NCI-H2029 (cell line): Measurements from ENCODE around the gene HNRNPM.
"Not testable (repeated sequence)": the region's sequence is repeated elsewhere in the genome, so short reads cannot be mapped to it uniquely, and the experiment has no call there.

Experiments used
- DNase-seq: peaks from one replicate; lab custom pipeline; 2025; lab: John Stamatoyannopoulos, UW

HNRNPM gene

GRCh38 chr19:8425331-8425730 is 19.4 kb upstream of the HNRNPM start:
- not testable (repeated sequence) for DNase-seq

- DNase-seq, result no peak
Measured at GRCh38 chr19:8426283-8426682, 18.5 kb upstream of the HNRNPM start.

- DNase-seq, result no peak
Measured at GRCh38 chr19:8429044-8429443, 15.7 kb upstream of the HNRNPM start.

GRCh38 chr19:8429826-8430225 is 14.9 kb upstream of the HNRNPM start:
- no peak for DNase-seq

- no peak for DNase-seq
Measured at GRCh38 chr19:8430650-8431049, 14.1 kb upstream of the HNRNPM start.

GRCh38 chr19:8438236-8438635 is 6.5 kb upstream of the HNRNPM start:
- no peak for DNase-seq

GRCh38 chr19:8441725-8442544 is 2.8 kb upstream of the HNRNPM start:
- DNase-seq, result no peak

GRCh38 chr19:8444140-8444676 is 567 bp upstream of the HNRNPM start:
- DNase-seq, result not testable (repeated sequence)

- DNase-seq, result peak; percentile 23
Measured at GRCh38 chr19:8445488-8446001, 770 bp downstream of the HNRNPM start.

GRCh38 chr19:8446061-8446709 is 1.4 kb downstream of the HNRNPM start:
- DNase-seq, result no peak

- no peak for DNase-seq
Measured at GRCh38 chr19:8449830-8450229, 5.1 kb downstream of the HNRNPM start.

- no peak for DNase-seq
Measured at GRCh38 chr19:8451377-8451776, 6.6 kb downstream of the HNRNPM start.

- DNase-seq, result no peak
Measured at GRCh38 chr19:8451885-8452284, 7.1 kb downstream of the HNRNPM start.

GRCh38 chr19:8452446-8453123 is 7.8 kb downstream of the HNRNPM start:
- no peak for DNase-seq

- DNase-seq, result no peak
Measured at GRCh38 chr19:8453616-8454015, 8.8 kb downstream of the HNRNPM start.

- DNase-seq, result no peak
Measured at GRCh38 chr19:8454218-8454617, 9.4 kb downstream of the HNRNPM start.

- no peak for DNase-seq
Measured at GRCh38 chr19:8455018-8455417, 10.2 kb downstream of the HNRNPM start.

- DNase-seq, result no peak
Measured at GRCh38 chr19:8456064-8456463, 11.3 kb downstream of the HNRNPM start.

GRCh38 chr19:8457209-8457608 is 12.4 kb downstream of the HNRNPM start:
- DNase-seq, result no peak

GRCh38 chr19:8457827-8458226 is 13.1 kb downstream of the HNRNPM start:
- DNase-seq, result no peak

- DNase-seq, result no peak
Measured at GRCh38 chr19:8458380-8458779, 13.6 kb downstream of the HNRNPM start.

- no peak for DNase-seq
Measured at GRCh38 chr19:8459095-8459494, 14.3 kb downstream of the HNRNPM start.
